ENCODE measurements around the gene PIGB. TPM values are rescaled to one million over a fixed set of nuclear protein-coding genes. Genes with fewer than 3 reads are reported as not detected.

The PIGB gene
- total RNA-seq, 1 donor from 2014 or later: 14.6 TPM

- no peak for TF ChIP-seq CTCF (conservative IDR thresholded peaks at IDR 0.05)
- H3K27ac Mint-ChIP-seq (ENCODE audit: unreplicated experiment): no peak overlapping the region
- DNase-seq (ENCODE audit: low read depth, low spot score): no peak
- no peak overlapping the region for H3K4me3 Mint-ChIP-seq
- H3K4me1 Mint-ChIP-seq: no peaks in the 10 kb centered on the region
- H3K36me3 Mint-ChIP-seq (ENCODE audit: low read depth): peaks cover 2% of the 10 kb centered on the region
- H3K9me3 Mint-ChIP-seq: no peaks in the 10 kb centered on the region
- no peaks in the 10 kb centered on the region for H3K27me3 Mint-ChIP-seq (ENCODE audit: low read depth)
Measured at GRCh38 chr15:55362641-55363040, 43.6 kb downstream of the PIGB start.

- Mint-ChIP-seq H3K36me3 (ENCODE audit: low read depth) (no peaks in the 10 kb centered on the region), H3K4me3 (no peak overlapping the region), H3K4me1 (no peaks in the 10 kb centered on the region), H3K9me3 (no peaks in the 10 kb centered on the region), H3K27ac (ENCODE audit: unreplicated experiment) (no peak overlapping the region), H3K27me3 (ENCODE audit: low read depth) (no peaks in the 10 kb centered on the region)
- no peak for TF ChIP-seq CTCF (conservative IDR thresholded peaks at IDR 0.05)
- no peak for DNase-seq (ENCODE audit: low read depth, low spot score)
Measured at GRCh38 chr15:55366981-55367380, 48.0 kb downstream of the PIGB start.

- Mint-ChIP-seq H3K9me3 (no peaks in the 10 kb centered on the region), H3K27me3 (ENCODE audit: low read depth) (no peaks in the 10 kb centered on the region), H3K4me3 (no peak overlapping the region), H3K27ac (ENCODE audit: unreplicated experiment) (no peak overlapping the region), H3K4me1 (no peaks in the 10 kb centered on the region), H3K36me3 (ENCODE audit: low read depth) (no peaks in the 10 kb centered on the region)
- no peak for TF ChIP-seq CTCF (conservative IDR thresholded peaks at IDR 0.05)
- DNase-seq (ENCODE audit: low read depth, low spot score): no peak
Measured at GRCh38 chr15:55372701-55373440, 53.8 kb downstream of the PIGB start.

- Mint-ChIP-seq H3K27me3 (ENCODE audit: low read depth) (no peaks in the 10 kb centered on the region), H3K36me3 (ENCODE audit: low read depth) (peaks cover 11% of the 10 kb centered on the region)
Measured at GRCh38 chr15:55379095-55379494, 60.1 kb downstream of the PIGB start.

GRCh38 chr15:55381595-55381994 is 62.6 kb downstream of the PIGB start:
- H3K4me3 Mint-ChIP-seq: no peak overlapping the region
- DNase-seq (ENCODE audit: low read depth, low spot score): no peak
- peaks cover 3% of the 10 kb centered on the region for H3K9me3 Mint-ChIP-seq
- TF ChIP-seq CTCF (conservative IDR thresholded peaks at IDR 0.05): no peak
- no peaks in the 10 kb centered on the region for H3K27me3 Mint-ChIP-seq (ENCODE audit: low read depth)
- H3K36me3 Mint-ChIP-seq (ENCODE audit: low read depth): peaks cover 11% of the 10 kb centered on the region
- H3K27ac Mint-ChIP-seq (ENCODE audit: unreplicated experiment): no peak overlapping the region
- no peaks in the 10 kb centered on the region for H3K4me1 Mint-ChIP-seq

More at GRCh38 chr15:55379095-55379494, 60.1 kb downstream of the PIGB start:
- no peak overlapping the region for H3K4me3 Mint-ChIP-seq
- DNase-seq (ENCODE audit: low read depth, low spot score): no peak
- no peaks in the 10 kb centered on the region for H3K4me1 Mint-ChIP-seq
- H3K9me3 Mint-ChIP-seq: peaks cover 3% of the 10 kb centered on the region
- H3K27ac Mint-ChIP-seq (ENCODE audit: unreplicated experiment): no peak overlapping the region
- no peak for TF ChIP-seq CTCF (conservative IDR thresholded peaks at IDR 0.05)

Measured in neural crest cell (in vitro differentiated cells).